ENCODE results near the gene SEC24D. TPM values are rescaled to one million over a fixed set of nuclear protein-coding genes. Genes with fewer than 3 reads are reported as not detected.

SEC24D gene
- 12.8 TPM for total RNA-seq

GRCh38 chr4:118835571-118836300, at the start of gene SEC24D:
TSS of gene SEC24D (minus strand) at chr4:118836126. CDS start at chr4:118833696, 2,430 bp downstream.

GRCh38 chr4:118684873-118685811, 150.8 kb downstream of the SEC24D start, which contains the start of gene METTL14:
TSS of gene METTL14 (plus strand) at chr4:118685392. CDS start at chr4:118685535, 143 bp downstream.

Other genes starting within 250 kb of the SEC24D start
- gene METTL14, start 150.7 kb downstream of the SEC24D start, total RNA-seq = 23.2 TPM
- gene SYNPO2, start 52.7 kb upstream of the SEC24D start, total RNA-seq = 1.9 TPM

Data from parietal lobe (tissue), 1 donor.